GOT3 (cell line): Measurements from ENCODE around the gene CNTNAP2.
"Not testable (repeated sequence)": the region's sequence is repeated elsewhere in the genome, so short reads cannot be mapped to it uniquely, and the experiment has no call there.

Experiments
- DNase-seq: peaks from one replicate; lab custom pipeline; 2025; ENCODE audit warnings: mixed read lengths; lab: John Stamatoyannopoulos, UW

Gene CNTNAP2

DNA sequence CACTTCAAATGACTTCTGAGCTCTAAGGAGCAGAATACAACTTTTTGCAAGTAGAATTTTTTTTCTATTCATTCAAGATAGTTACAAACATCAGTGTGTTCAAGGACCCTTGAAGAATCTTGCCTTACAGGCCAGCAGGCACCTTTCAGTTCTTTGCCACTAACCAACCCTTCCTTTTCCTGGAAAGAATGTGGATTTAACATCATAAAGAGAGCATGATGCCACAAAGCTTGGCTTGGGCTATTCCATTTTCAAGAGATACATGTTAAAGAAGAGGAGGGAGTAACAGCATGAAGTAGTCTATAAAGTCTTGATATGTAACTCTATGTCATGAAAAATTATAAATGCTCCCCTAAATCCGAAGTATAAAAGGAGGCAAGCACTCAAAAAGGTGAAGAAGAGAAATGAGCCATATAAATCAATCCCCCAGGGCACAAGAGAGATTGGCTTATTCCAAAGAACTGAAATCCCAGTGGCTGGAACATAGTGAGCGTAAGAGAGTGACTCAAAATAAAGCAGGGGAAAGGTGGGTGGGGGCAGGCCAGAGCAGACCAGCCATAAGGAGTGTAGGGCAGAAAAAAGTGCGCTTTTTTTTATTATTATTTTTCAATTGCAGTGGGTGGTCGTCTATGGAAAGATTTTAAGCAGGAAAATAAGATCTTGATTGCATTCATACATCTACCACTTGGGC is 1448.3 kb downstream of the CNTNAP2 start:
- no peak for DNase-seq

DNA sequence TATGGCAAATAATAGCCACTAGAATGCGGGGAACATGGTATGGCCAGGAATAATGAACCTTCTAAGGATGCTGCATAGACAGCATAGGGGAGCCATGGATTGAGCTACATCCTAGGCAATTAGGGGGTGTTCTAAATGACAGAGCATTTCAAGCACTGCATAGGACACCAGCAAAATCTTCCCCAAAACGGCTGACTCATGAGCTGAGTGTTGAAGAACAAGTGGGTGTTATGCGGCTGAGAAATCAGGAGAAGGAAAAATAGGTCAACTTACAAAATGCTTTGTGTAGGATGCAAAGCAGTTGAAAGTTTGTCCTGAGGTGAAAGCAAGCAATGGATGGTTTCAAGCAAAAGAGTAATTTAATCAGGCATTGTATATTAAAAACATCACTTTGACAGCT is 1450.4 kb downstream of the CNTNAP2 start:
- DNase-seq, result no peak

DNA sequence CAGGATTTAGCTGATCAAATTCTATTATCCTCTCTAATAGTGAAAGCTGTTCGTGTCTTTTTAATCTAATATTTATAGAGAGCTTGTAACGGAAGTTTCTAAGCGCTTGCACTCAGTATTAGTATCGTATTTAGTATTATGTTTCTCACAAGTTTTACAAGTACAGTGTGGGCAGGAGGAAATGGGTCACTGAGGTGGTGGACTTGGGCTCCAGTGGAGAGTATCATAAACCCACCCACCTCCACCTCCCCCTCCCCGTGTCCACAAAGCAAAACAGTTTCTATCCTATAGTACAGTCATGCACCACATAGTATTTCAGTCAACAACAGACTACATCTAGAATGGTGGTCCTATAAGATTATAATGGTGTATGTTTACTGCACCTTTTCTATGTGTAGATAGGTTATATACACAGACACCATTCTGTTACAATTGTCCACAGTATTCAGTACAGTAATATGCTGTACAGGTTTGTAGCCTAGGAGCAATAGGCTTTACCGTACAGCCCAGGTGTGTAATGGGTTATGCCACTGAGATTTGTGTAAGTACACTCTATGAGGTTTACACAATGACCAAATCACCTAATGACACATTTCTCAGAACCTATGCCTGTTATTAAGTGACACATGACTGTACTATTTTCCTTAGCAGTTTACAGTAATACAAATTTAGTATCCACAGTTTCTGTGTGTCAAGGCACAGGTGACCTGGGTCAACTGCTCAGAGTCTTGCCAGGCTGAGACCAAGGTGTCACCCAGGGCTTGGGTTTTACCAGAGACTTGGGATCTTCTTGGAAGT is 1452.7 kb downstream of the CNTNAP2 start:
- DNase-seq, result no peak

DNA sequence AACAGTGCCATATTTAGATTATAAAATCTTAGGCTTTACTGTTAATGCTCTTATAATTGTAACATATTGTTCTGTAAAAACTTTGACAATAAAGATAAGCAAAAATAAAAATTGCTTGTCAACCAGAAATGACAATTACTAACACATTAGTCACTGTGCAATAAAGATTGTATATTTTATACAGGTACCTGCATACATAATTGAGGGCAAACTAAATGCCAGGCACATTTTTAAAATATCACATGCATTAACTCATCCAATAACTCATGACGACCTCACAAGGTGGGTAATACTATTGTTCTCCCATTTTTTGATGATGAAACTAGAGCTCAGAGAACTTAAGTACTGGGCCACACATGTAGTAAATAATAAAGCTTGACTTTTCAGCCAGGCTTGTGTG is 1453.8 kb downstream of the CNTNAP2 start:
- DNase-seq, result no peak

DNA sequence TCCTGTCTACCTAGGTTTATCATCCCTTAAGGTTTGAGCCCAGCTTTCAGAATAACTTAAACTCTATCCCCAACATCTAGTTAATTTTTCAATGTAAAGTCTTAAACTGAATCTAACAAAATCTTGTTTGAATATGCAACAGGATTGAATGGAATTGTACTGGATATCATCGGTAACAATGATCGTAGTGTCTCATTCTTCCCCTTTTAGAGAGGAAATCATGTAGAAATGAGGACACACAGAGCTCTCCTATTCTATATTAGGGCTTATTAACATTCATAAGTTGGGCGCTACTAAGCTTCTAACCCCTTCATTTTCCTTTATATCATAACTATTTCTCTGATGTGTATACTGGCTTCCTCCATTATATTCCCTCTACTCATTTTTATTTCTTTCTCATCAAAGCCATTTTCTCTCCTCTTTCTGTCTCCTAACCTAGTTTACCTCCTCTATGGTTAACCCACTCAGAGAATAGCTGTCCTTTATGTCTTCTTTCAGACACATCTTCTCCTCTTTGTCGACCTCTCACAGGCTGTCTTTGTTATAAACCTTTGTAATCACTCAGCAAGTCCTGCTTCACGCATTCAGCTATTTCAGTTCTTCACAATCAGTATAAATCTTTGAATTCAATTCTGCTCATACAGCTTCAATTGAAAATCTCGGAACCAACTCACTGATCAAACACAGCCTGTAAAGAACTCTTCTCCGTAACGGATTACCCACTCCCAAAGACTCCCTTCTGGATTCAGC is 1455.0 kb downstream of the CNTNAP2 start:
- DNase-seq, result no peak

DNA sequence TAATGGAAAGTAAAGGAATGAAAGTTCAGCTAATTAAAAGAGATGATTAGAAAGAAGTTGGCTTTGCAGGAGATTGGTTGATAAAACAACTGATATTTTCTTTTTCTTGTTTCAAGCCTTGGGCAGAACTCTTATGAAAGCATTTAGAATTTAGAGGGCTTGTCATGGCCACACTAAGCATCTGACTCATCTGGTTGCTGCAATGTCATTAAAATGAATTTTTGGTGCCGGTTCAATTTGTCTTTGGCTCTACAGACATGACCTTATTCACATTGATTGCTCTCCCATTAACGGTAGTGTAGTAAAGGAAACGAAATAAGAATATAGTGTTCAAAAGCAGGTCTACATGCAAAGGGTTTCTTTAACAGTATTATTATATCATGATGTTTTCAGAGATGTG is 1461.6 kb downstream of the CNTNAP2 start:
- no peak for DNase-seq

DNA sequence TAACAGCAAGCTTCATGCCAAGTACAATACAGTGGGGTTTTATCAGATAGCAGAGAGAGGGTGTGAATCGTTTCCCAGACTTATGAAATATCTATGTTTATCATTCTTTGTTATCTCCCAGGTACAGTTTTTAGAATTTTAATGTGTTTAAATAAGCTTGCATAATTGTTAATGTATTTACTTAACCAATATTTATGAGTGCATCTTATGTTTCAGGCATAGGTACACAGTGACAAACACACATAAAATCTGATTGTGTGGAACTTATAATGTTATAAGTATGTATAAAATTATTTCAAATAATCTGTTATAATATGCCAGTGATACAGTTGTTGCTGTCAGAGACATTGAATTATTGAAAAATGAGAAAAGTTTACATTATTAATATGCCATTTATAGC is 1462.5 kb downstream of the CNTNAP2 start:
- no peak for DNase-seq

DNA sequence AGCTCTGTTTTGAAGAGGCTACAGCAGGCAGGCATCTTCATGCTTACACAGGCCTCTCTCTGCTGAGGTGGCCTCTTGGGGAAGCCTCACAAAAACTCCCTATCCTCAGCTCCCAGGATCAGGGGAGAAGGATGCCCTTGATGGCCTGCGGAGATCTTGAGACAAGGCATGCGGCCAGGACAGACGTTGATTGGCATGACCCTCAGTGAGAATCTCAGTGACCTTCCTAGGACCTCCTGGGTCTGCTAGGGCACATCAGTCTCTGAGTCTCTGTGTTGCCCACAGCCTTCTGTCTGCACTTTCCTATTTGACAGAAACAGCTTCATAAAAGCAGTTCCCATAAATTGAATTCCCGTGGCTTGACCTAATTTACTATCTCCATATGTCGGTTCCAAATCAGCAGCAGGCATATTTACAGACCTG is 1468.2 kb downstream of the CNTNAP2 start:
- DNase-seq, result no peak

DNA sequence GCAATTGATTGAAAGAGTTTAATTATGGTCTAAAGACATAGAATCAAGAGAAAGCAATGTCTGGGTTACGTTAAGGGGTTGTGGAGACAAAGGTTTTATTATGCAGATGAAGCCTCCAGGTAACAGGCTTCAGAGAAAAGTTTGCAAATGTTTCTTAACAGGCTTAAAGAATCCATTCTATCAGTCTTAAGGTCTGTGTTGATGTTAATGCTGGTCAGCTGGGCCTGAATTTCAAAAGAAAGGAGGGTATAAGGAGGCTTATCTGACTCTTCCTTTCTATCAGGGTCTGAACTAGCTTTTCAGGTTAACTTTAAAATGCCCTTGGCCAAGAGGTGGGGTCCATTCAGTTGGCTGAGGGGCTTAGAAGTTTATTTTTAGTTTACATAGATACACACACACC is 1469.5 kb downstream of the CNTNAP2 start:
- no peak for DNase-seq

DNA sequence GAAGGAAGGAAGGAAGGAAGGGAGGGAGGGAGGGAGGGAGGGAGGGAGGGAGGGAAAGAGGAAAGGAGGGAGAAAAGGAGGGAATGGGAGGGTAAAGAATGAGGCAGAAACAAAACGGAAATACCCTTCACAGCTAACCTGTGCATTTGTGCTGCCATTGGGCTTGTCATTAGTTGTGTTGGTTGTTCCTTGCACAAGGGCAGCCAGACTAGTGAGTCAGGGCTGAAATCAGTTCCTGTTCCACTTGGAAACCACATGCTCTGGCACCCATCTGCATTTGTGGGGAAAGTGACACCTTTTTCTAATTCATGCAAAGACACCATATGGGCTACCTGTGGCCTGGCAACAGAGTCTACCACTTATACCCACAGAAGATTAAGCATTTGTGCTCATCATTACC is 1469.9 kb downstream of the CNTNAP2 start:
- no peak for DNase-seq

DNA sequence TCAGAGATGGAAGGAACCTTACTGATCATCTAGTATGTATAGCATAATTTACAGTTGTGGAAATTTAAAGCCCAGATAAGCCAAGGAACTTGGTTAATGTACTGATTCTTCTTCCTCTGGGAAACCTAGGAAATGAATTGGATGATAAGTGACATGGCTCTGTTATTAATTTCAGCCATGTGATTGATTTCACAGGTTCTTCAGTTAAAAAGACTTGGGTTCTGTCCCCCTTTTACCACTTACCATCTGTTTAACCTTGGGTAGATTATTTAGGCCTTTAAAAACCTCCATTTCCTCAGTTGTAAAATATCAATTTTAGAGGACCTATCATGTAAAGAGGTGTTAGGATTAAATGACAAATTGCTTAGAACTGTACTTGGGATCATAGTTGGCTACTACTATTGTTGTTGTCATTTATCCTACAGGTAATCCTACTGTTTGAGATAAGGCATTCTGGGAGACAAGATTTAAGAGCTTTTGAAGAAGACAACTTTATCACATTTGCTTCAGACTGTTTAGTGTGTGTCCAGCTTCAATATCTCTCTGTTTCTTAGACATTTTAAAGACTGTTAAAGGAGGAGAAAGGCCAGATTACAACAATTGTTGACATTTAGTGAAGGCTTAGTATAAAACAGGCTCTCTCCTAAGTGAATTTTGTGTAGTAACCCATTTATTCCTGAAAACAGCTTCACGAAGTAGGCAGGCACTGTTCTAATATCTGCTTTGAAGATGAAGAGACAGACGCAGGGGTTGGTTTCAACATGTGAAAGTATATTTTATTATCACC is 1476.9 kb downstream of the CNTNAP2 start:
- no peak for DNase-seq

DNA sequence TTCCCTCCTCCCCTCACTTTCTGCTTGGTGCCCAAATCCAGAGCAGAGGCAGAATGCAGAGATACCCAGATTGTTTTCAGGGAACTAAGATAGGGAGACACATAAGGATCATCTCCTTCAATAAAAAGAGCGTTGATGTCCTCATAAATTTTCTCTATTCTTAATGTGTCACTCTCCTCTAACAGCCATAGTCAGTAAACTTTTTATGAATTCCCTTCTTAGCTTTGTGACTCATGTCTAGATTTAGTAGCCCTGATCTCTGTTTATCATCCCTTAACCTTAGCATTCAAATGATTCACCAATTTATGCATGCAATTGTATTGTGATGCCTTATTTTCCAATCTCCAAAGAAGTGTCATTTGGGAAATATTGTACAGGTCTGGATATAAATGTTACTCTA is 1478.4 kb downstream of the CNTNAP2 start:
- DNase-seq, result no peak

DNA sequence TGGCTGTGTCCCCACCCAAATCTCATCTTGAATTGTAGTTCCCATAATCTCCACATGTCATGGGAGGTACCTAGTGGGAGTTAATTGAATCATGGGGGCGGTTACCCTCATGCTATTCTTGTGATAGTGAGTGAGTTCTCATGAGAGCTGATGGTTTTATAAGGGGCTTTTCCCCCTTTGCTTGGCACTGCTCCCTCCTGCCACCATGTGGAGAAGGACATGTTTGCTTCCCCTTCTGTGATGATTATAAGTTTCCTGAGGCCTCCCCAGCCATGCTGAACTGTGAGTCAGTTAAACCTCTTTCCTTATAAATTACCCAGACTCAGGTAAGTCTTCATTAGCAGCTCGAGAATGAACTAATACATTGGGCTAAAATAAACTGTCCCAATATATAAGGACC is 1482.1 kb downstream of the CNTNAP2 start:
- DNase-seq, result not testable (repeated sequence)

DNA sequence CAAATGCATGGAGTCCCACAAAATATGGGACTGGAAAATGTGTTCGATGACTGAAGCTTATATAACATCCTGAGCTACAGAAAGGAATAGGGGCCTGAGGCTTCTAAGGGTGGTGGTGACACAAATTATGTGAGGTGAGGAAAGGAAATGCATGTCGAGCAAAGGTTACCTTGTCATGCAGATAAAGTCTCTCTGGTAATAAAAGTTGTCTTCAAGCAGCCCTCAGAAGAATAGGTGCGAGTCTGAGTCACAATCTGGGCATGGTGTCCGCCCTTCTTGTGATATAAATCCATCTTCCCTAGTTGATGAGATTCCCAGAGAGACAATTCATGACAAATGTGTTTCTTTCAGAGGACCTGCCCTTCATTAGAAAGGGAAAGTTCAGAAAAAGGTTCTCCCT is 1488.7 kb downstream of the CNTNAP2 start:
- no peak for DNase-seq

DNA sequence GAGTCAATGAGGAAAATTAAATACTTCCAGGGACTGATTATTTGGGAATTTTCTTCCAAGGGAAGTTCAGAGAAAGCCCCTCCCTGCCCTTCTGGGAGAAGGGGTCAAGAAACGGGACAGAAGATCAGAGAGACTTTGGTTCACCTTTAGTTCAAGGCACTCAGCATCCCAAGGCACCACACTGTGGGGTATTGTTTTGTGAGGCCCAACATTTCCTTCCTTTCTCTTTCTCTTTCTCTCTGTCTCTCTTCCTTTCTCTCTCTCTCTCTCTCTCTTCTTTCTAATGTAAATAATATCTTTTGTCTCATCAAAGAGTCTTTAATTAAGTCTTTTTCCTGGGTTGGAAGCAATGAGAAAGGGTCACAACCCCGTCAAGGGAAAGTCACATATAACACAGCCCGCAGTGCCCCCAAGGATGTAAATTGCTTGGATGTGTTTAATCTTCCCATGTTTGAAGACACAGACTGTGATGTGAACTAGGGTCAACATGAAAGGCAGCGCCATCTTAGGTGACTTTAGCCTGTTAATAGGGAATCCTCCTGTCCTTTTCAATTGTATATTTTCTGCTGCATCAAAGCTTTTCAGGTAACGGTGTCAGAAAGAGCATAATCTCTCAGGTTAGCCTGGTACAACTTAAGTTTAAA is 1490.7 kb downstream of the CNTNAP2 start:
- DNase-seq, result no peak

DNA sequence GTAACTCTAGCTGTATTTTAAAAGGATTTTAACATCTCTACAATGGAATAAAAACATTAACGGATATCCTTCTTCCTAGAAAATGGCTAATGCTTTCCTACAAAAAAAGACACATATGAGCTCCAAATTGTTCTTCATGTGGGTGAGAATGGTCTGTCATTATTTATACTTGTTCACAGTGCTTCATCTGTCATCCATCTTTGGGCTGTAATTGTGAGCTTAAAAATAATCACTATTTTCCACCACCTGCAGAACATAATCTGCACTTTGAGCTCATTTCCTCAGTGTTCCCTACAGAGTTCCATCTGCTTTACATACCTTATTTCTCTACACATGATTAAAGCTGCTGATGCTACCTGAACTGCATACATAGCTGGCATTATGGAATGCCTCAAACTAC is 1494.8 kb downstream of the CNTNAP2 start:
- no peak for DNase-seq

DNA sequence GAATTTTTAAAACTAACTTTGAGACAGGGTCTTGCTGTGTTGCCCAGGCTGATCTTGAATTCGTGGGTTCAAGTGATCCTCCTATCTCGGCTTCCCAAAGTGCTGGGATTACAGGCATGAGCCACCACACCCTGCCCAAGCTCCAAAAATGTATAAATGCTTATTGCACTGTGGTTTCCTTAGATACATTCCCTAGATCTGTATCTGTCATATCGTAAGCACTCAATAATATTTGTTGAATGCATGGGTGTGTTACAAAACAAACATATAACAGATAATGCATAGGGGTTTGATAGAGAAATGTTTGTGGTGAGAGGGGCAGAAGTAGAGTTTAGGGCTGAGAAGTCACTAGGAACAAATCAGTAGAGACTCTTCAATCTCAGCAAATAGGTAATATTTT is 1518.7 kb downstream of the CNTNAP2 start:
- no peak for DNase-seq

DNA sequence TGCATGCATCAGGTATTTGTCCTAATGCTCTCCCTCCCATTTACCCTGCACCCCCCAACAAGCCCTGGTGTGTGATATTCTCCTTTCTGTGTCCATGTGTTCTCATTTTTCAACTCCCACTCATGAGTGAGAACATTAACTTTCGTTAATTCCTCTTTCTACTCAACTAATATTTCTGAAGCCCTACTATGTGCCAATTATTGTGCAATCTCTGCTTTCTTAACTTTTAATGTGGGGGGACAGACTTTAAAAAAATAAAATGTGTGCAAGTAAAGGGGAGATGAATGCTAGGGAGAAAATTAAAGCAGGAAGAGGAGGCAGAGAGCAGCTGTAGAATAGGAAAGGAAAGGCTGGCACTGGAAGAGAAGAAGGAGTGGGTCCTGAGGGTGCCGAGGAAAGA is 1520.0 kb downstream of the CNTNAP2 start:
- DNase-seq, result no peak

DNA sequence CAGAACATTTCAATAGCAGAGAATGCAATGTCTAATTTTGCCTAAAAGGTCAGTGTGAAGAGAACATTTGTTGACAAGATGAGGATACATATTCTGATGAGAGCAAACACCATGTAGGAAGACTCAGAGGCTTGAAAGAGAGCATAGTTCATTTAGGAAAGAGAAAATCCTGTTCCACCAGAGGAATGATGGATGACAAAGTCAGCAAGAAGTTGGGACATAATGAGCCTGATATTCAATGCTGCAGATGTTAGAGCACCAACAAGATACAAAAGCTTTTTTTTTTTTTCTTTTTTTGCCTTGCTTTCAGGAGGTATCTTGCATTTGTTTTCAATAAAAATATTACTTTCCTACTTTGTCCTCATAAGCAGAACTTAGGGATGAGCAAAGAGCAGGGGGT is 1522.0 kb downstream of the CNTNAP2 start:
- DNase-seq, result no peak

DNA sequence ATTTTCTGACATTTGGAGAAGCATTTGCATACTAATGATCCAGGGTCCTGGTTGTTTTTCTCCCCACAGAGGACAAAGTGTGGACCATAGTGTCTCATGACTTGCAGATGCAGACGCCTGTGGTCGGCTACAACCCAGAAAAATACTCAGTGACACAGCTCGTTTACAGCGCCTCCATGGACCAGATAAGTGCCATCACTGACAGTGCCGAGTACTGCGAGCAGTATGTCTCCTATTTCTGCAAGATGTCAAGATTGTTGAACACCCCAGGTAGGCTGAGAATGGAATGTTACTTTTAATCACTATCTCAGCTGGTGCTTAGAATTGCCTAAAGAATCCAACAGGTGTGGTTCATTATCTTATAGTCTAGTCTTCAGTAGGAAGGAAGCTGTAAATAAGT is 1522.4 kb downstream of the CNTNAP2 start:
- no peak for DNase-seq

DNA sequence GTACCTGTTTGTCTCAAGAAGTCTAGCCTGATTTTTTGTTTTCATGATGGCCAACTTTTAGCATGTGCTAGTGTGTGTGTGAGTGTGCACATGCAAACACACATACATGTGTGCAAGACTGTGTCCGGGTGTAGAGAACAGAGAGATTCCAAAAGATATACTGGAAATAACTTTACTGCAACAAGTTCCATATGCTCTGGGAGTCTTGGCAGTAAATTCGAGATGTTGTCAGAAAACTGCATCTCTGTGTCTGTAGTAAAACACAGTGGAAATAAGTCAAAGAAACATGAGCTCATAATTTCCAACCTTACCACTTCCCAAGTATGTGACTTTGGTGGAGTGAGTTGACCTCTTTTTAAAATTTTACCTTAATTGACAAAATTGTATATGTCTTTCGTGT is 1523.2 kb downstream of the CNTNAP2 start:
- DNase-seq, result no peak

DNA sequence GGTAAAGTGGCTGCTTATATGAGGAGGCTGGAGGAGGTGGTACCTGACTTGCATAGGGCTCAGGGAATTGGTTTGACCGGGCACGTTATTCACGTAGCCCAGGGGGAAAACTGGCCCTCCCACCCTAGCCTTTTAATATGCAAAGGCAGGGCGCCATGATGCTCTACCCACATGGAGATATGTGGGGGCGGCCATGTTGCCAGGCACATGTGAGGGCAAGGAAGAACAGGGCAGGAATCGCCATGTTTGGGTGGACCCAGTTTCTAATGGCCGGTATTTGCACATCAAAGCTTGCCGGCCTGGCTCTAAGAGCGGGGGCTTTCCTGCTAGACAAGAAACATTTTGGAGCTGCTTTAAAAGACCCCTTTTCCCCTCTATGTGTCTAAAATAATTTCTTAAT is 1524.2 kb downstream of the CNTNAP2 start:
- no peak for DNase-seq
